Memory B cell (primary cell): ENCODE data around the gene MBD2.

Experiments used
- ATAC-seq: fragments of 150-1000 bp; cut with Tn5 transposase; 2 replicates; pipeline ENCODE4 v1.10.0; 2021; ENCODE audit warnings: low read depth, mild to moderate bottlenecking, moderate library complexity
- DNase-seq, 2 donors: peaks; one replicate each; pipeline ENCODE4 v3.0.0; 2022; ENCODE audit warnings: low spot score in 2 of 2
- H3K27ac Mint-ChIP-seq: one replicate; pipeline ENCODE4 v1.8.0; 2022; ENCODE audit warnings: mild to moderate bottlenecking, moderate library complexity, mixed read lengths
- H3K27me3 Mint-ChIP-seq: one replicate; pipeline ENCODE4 v1.8.0; 2022; ENCODE audit warnings: mixed read lengths
- H3K36me3 Mint-ChIP-seq: one replicate; pipeline ENCODE4 v1.8.0; 2022; ENCODE audit warnings: mild to moderate bottlenecking, mixed read lengths
- H3K4me1 Mint-ChIP-seq: one replicate; pipeline ENCODE4 v1.8.0; 2022; ENCODE audit warnings: mixed read lengths
- H3K4me3 Mint-ChIP-seq: one replicate; pipeline ENCODE4 v1.8.0; 2022; ENCODE audit warnings: mild to moderate bottlenecking, moderate library complexity, mixed read lengths
- H3K9me3 Mint-ChIP-seq: one replicate; pipeline ENCODE4 v1.8.0; 2022; ENCODE audit warnings: mixed read lengths

The MBD2 gene

GRCh38 chr18:54250846-54251261 lies 26.4 kb upstream of the MBD2 start:
- ATAC-seq (peak; percentile 66), DNase-seq (no peak)
- Mint-ChIP-seq H3K36me3 (no peaks in the 10 kb centered on the region), H3K27ac (peak overlapping the region; percentile 82), H3K9me3 (no peaks in the 10 kb centered on the region), H3K27me3 (no peaks in the 10 kb centered on the region), H3K4me3 (peak overlapping the region; percentile 70), H3K4me1 (peaks cover 27% of the 10 kb centered on the region)

- Mint-ChIP-seq H3K4me3 (no peak overlapping the region), H3K9me3 (no peaks in the 10 kb centered on the region), H3K27me3 (no peaks in the 10 kb centered on the region), H3K36me3 (no peaks in the 10 kb centered on the region), H3K4me1 (peaks cover 24% of the 10 kb centered on the region), H3K27ac (peak overlapping the region; percentile 90)
- no peak for ATAC-seq
- DNase-seq, result no peak
Observed at GRCh38 chr18:54247511-54248175, 23.2 kb upstream of the MBD2 start.

GRCh38 chr18:54242327-54242726 lies 17.9 kb upstream of the MBD2 start:
- ATAC-seq (no peak), DNase-seq (no peak)
- H3K4me3 Mint-ChIP-seq, result no peak overlapping the region
- no peaks in the 10 kb centered on the region for H3K9me3 Mint-ChIP-seq
- no peaks in the 10 kb centered on the region for H3K27me3 Mint-ChIP-seq
- peaks cover 5% of the 10 kb centered on the region for H3K4me1 Mint-ChIP-seq
- H3K27ac Mint-ChIP-seq, result no peak overlapping the region
- H3K36me3 Mint-ChIP-seq, result no peaks in the 10 kb centered on the region

- Mint-ChIP-seq H3K4me1 (no peaks in the 10 kb centered on the region), H3K9me3 (no peaks in the 10 kb centered on the region), H3K27me3 (no peaks in the 10 kb centered on the region), H3K27ac (no peak overlapping the region), H3K4me3 (no peak overlapping the region), H3K36me3 (no peaks in the 10 kb centered on the region)
- DNase-seq, result no peak
- no peak for ATAC-seq
Observed at GRCh38 chr18:54241483-54241882, 17.0 kb upstream of the MBD2 start.

- no peak for DNase-seq
- H3K9me3 Mint-ChIP-seq, result no peaks in the 10 kb centered on the region
- H3K27ac Mint-ChIP-seq, result no peak overlapping the region
- H3K4me1 Mint-ChIP-seq, result no peaks in the 10 kb centered on the region
- H3K4me3 Mint-ChIP-seq, result no peak overlapping the region
- H3K27me3 Mint-ChIP-seq, result no peaks in the 10 kb centered on the region
- no peak for ATAC-seq
- no peaks in the 10 kb centered on the region for H3K36me3 Mint-ChIP-seq
Observed at GRCh38 chr18:54240629-54241107, 16.2 kb upstream of the MBD2 start.

GRCh38 chr18:54239601-54240000 lies 15.1 kb upstream of the MBD2 start:
- H3K27ac Mint-ChIP-seq, result no peak overlapping the region
- H3K27me3 Mint-ChIP-seq, result no peaks in the 10 kb centered on the region
- H3K36me3 Mint-ChIP-seq, result no peaks in the 10 kb centered on the region
- no peaks in the 10 kb centered on the region for H3K4me1 Mint-ChIP-seq
- ATAC-seq (no peak), DNase-seq (no peak)
- H3K9me3 Mint-ChIP-seq, result no peaks in the 10 kb centered on the region
- H3K4me3 Mint-ChIP-seq, result no peak overlapping the region

GRCh38 chr18:54239091-54239490 lies 14.6 kb upstream of the MBD2 start:
- Mint-ChIP-seq H3K4me1 (no peaks in the 10 kb centered on the region), H3K9me3 (no peaks in the 10 kb centered on the region), H3K27me3 (no peaks in the 10 kb centered on the region), H3K27ac (no peak overlapping the region), H3K36me3 (no peaks in the 10 kb centered on the region), H3K4me3 (no peak overlapping the region)
- DNase-seq (no peak), ATAC-seq (no peak)

- Mint-ChIP-seq H3K27ac (no peak overlapping the region), H3K27me3 (no peaks in the 10 kb centered on the region), H3K36me3 (no peaks in the 10 kb centered on the region), H3K4me1 (no peaks in the 10 kb centered on the region), H3K4me3 (no peak overlapping the region), H3K9me3 (no peaks in the 10 kb centered on the region)
- DNase-seq, result no peak
- ATAC-seq, result no peak
Observed at GRCh38 chr18:54238173-54238936, 13.9 kb upstream of the MBD2 start.

GRCh38 chr18:54235871-54236270 lies 11.4 kb upstream of the MBD2 start:
- Mint-ChIP-seq H3K27ac (no peak overlapping the region), H3K9me3 (no peaks in the 10 kb centered on the region), H3K4me3 (no peak overlapping the region), H3K4me1 (no peaks in the 10 kb centered on the region), H3K27me3 (no peaks in the 10 kb centered on the region), H3K36me3 (no peaks in the 10 kb centered on the region)
- no peak for ATAC-seq
- DNase-seq, result no peak

- no peak overlapping the region for H3K27ac Mint-ChIP-seq
- H3K4me1 Mint-ChIP-seq, result no peaks in the 10 kb centered on the region
- H3K36me3 Mint-ChIP-seq, result no peaks in the 10 kb centered on the region
- no peaks in the 10 kb centered on the region for H3K9me3 Mint-ChIP-seq
- H3K4me3 Mint-ChIP-seq, result no peak overlapping the region
- ATAC-seq (no peak), DNase-seq (no peak)
- no peaks in the 10 kb centered on the region for H3K27me3 Mint-ChIP-seq
Observed at GRCh38 chr18:54233747-54234146, 9.3 kb upstream of the MBD2 start.

- ATAC-seq, result no peak
- H3K9me3 Mint-ChIP-seq, result no peaks in the 10 kb centered on the region
- H3K27me3 Mint-ChIP-seq, result no peaks in the 10 kb centered on the region
- DNase-seq, result no peak
- no peaks in the 10 kb centered on the region for H3K4me1 Mint-ChIP-seq
- H3K4me3 Mint-ChIP-seq, result no peak overlapping the region
- H3K27ac Mint-ChIP-seq, result no peak overlapping the region
- no peaks in the 10 kb centered on the region for H3K36me3 Mint-ChIP-seq
Observed at GRCh38 chr18:54233228-54233625, 8.8 kb upstream of the MBD2 start.

- H3K4me1 Mint-ChIP-seq, result no peaks in the 10 kb centered on the region
- H3K4me3 Mint-ChIP-seq, result no peak overlapping the region
- no peaks in the 10 kb centered on the region for H3K27me3 Mint-ChIP-seq
- no peaks in the 10 kb centered on the region for H3K9me3 Mint-ChIP-seq
- DNase-seq (no peak), ATAC-seq (no peak)
- H3K27ac Mint-ChIP-seq, result no peak overlapping the region
- no peaks in the 10 kb centered on the region for H3K36me3 Mint-ChIP-seq
Observed at GRCh38 chr18:54232485-54233227, 8.2 kb upstream of the MBD2 start.

GRCh38 chr18:54229421-54230059 lies 5.1 kb upstream of the MBD2 start:
- H3K36me3 Mint-ChIP-seq, result no peaks in the 10 kb centered on the region
- H3K27ac Mint-ChIP-seq, result no peak overlapping the region
- H3K27me3 Mint-ChIP-seq, result no peaks in the 10 kb centered on the region
- H3K4me1 Mint-ChIP-seq, result no peaks in the 10 kb centered on the region
- no peaks in the 10 kb centered on the region for H3K9me3 Mint-ChIP-seq
- no peak overlapping the region for H3K4me3 Mint-ChIP-seq
- no peak for DNase-seq
- no peak for ATAC-seq

- Mint-ChIP-seq H3K9me3 (no peaks in the 10 kb centered on the region), H3K27ac (no peak overlapping the region), H3K27me3 (no peaks in the 10 kb centered on the region), H3K36me3 (no peaks in the 10 kb centered on the region), H3K4me3 (no peak overlapping the region), H3K4me1 (peaks cover 3% of the 10 kb centered on the region)
- ATAC-seq (no peak), DNase-seq (no peak)
Observed at GRCh38 chr18:54228364-54228763, 3.9 kb upstream of the MBD2 start.
